GM08714 (cell line): ENCODE measurements around the gene ASS1.

ENCODE experiments used
- H3K4me3 ChIP-seq: fragments of 200-500 bp; sonication (Bioruptor generic); 2 replicates; pipeline ENCODE4 v1.5.1; 2014; ENCODE audit warnings: mild to moderate bottlenecking, low read length, inconsistent platforms
- ZNF274 ChIP-seq: IDR thresholded peaks from 2 replicates; pipeline ENCODE4 v1.6.1; 2012; ENCODE audit warnings: mild to moderate bottlenecking, low read depth, low read length

The ASS1 gene

DNA sequence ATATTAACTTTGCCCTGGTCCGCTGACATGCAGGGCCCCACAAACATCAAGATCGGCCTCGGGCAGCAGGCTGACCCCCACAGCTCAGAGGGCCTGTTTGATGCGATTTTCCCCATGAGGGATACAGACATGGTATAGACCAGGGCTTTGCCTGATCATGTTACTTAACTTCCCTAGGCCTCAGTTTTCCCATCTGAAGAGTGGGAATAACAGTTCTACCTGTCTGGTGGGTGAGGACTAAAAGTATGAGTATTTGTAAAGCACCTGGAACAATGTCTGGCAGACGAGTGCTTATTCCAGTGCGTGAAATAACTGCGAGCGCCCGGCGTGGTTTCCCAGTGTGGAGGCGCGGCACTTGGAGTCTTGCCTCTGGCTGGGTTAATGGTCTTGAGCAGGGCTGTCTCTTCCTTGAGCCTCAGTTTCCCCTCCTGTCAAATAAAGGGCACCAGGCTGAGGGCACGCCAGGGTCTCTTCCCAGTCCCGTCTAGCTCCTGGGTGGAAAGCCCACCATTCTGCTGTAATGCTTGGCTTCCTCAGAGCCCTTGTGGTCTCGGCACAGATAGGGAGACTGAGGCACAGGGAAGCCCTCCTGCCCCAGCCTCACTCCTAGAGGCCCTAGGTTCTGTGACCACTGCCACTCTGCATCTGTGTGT, 47.2 kb downstream of the ASS1 start:
- H3K4me3 ChIP-seq = no peak overlapping the region
- TF ChIP-seq ZNF274 = no peak

DNA sequence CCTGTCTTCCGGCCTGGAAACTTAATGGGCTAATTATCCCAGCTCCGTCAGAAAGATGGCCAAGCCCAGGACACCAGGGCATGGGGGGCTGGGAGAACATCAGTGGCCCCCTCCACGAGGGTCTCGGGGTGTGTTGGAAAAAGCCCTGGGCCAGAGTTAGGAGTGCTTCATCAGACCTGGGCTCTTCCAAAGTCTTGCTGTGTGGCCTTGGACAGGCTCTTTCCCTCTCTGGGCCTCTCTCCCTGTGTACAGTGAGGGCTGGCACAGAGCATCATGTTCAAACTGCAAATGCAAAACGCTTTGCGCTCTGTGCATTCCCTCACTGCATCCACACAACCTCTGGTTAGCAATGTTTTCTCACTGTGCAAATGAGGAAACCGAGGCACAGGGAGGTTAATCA, 48.3 kb downstream of the ASS1 start:
- no peak for TF ChIP-seq ZNF274
- H3K4me3 ChIP-seq = no peak overlapping the region

DNA sequence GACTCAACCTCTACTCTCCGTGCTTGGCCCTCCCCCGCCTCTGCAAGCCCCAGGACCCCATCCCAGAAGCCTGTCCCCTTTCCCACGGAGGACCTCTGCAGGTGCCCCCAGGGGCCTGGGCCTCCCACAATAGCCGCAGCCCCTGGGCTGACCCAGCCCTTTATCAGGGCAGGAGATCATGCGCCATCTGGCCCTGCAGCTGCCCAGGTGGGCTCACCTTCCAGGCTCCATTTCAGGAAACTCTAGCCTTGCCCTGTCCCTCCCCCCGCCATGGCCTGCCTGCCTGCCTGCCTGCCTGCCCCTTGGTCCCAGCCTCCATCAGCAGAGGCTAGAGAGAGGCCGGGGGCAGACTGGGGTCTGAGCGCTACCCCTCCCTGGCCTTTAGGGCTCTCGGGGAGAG, 48.7 kb downstream of the ASS1 start:
- no peak for TF ChIP-seq ZNF274
- no peak overlapping the region for H3K4me3 ChIP-seq

GRCh38 chr9:130495067-130495466, 50.3 kb downstream of the ASS1 start:
- no peak for TF ChIP-seq ZNF274
- no peak overlapping the region for H3K4me3 ChIP-seq

- no peak overlapping the region for H3K4me3 ChIP-seq
- TF ChIP-seq ZNF274 = no peak
Measured at GRCh38 chr9:130497139-130497538, 52.4 kb downstream of the ASS1 start.

DNA sequence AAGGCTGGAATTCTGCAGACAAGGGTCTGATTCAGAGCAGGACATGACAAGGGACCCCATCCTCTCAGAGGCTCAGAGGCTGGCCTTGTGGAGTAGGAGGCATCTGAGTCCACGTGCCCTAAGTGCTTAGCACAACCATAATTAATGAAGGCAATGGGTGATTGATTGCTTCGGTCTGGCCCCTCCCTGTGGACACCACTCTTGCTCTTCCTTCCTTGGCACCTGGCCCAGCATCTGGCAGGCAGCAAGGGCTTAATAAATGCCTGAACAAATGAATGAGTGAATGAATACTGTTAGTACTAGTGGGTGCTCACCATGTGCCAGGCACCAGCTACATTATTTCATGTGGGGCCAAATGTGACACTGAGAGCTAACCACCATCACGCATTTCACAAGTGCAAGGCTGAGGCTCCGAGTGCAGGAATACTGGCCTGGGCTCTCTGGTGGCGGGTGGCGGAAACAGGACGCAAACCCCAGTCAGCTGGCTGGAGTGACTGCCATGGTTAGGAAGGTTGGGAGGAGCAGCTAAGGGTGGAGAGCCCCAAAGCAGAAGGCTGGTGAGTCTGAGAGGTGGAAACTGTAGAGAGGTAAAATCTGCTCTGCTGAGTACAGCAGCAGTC, 53.6 kb downstream of the ASS1 start:
- H3K4me3 ChIP-seq = no peak overlapping the region
- no peak for TF ChIP-seq ZNF274

GRCh38 chr9:130498918-130499698, 54.3 kb downstream of the ASS1 start:
- H3K4me3 ChIP-seq = no peak overlapping the region
- TF ChIP-seq ZNF274 = no peak

DNA sequence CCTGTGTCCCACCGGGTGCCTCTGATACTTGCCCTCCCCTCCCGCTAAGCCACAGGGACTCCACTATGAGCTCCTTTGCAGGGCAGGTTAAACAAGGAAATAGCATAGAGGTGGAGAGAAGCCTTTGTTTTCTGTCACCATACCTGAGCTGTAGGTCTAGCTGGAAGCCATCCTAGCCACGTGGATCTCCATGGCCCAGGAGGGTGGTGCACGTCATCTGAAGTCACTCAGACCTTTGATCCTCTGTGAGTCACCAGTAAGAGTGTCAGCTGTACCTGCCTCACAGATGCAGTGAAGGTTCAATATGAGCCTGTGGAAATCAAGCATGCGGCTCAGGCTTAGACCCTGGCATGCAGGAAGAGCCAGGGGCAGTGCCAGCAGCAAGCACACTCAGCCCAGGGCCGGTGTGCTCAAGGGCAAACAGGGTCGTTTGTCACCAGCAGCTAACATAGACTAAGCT, 55.1 kb downstream of the ASS1 start:
- no peak for TF ChIP-seq ZNF274
- no peak overlapping the region for H3K4me3 ChIP-seq

- no peak overlapping the region for H3K4me3 ChIP-seq
- TF ChIP-seq ZNF274 = no peak
Measured at GRCh38 chr9:130500340-130501180, 55.8 kb downstream of the ASS1 start.

- no peak overlapping the region for H3K4me3 ChIP-seq
Measured at GRCh38 chr9:130501639-130502038, 56.9 kb downstream of the ASS1 start.

DNA sequence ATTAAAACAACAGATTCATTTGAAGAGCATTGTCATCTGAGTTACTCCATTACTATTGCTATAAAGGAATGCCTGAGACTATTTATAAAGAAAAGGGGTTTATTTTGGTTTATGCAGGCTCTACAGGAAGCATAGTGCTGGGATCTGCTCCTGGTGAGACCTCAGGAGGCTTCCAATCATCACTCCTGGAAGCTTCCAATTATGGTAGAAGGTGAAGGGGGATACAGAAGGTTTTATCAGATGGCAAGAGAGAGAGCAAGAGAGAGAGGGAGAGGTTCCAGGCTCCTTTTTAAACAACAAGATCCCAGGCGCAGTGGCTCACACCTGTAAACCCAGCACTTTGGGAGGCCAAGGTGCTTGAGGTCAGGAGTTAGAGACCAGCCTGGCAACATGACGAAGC, 63.5 kb downstream of the ASS1 start:
- H3K4me3 ChIP-seq = no peak overlapping the region
- TF ChIP-seq ZNF274 = no peak

More at GRCh38 chr9:130501639-130502038, 56.9 kb downstream of the ASS1 start:
- no peak for TF ChIP-seq ZNF274

DNA sequence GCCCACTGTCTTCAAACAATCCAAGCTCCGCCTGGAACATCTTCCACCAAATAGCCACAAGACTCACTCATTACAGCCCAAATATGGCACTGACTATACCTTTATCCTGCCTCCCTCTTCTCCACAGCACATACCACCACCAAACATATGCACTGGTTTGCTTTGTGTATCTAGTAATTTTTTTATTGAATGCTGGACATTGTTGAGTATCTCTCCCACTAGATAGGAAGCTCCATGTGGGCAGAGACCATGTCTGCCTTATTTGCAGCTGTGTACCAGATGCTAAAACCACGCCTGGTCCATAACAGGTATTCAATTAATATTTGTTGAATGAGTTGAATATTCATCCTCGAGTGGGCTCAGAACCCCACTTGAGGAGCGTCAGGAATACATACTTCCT, 67.4 kb downstream of the ASS1 start:
- H3K4me3 ChIP-seq = no peak overlapping the region
- TF ChIP-seq ZNF274 = no peak

DNA sequence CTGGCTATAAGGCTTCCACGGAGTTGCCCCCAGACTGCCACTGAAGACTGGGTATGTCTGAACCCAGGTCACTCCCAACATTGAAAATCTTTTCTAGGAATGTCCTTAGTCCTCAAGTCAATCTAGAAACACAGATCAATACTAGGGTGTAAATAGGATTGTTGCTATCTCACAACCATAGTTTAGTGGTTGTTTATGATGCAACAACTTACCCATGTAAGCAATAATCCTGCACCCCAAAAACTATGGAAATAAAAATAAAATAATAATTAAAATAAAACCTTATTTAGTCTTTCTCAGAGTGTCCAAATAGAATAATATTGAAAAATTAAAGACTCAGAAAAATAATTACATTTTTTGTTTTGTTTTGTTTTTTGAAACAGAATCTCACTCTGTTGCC, 68.3 kb downstream of the ASS1 start:
- no peak for TF ChIP-seq ZNF274

DNA sequence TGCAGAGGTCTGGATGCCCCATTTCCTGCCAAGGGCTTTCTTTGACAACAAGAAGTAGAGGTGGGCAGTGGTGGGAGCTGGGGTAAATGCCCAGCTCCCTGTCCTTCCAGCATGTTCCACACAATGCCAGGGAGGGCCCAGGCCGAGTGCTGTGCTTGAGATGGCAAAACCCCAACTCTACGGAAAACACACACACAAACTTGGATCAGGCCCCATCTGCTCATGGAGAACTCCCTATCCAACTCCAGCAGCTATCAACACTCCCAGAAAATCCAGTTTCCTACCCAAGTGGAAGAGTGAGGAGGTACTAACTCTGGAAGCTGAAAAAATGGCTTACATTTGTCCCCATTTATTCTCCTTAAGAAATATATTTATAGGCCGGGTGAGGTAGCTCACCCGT, 73.5 kb downstream of the ASS1 start:
- H3K4me3 ChIP-seq = no peak overlapping the region
- no peak for TF ChIP-seq ZNF274

More for the DNA sequence above, 68.3 kb downstream of the ASS1 start:
- H3K4me3 ChIP-seq = no peak overlapping the region
